ENCODE measurements around the gene NAP1L5. TPM values are rescaled to one million over a fixed set of nuclear protein-coding genes. Genes with fewer than 3 reads are reported as not detected.

NAP1L5 gene
- total RNA-seq, 3 donors from 2014 or later (not counting 1 experiment from before 2014, with no cell fraction given): 11.4 to 16.1 (median 12.7) TPM

- no peaks in the 10 kb centered on the region for H3K27me3 ChIP-seq (ENCODE audit: control insufficient read depth, insufficient read depth, low read length)
- H3K36me3 ChIP-seq (ENCODE audit: control insufficient read depth, insufficient read depth, low read length): peaks cover 45% of the 10 kb centered on the region
- TF ChIP-seq CTCF (IDR thresholded peaks at IDR 0.05): no peak
These were observed 37.0 kb downstream of the NAP1L5 start for GRCh38 chr4:88660446-88661294.

GRCh38 chr4:88659890-88660208 lies 37.8 kb downstream of the NAP1L5 start:
- Histone ChIP-seq H3K27me3 (ENCODE audit: control insufficient read depth, insufficient read depth, low read length) (no peaks in the 10 kb centered on the region), H3K4me1 (ENCODE audit: control insufficient read depth, insufficient read depth, low read length) (no peaks in the 10 kb centered on the region), H3K27ac (ENCODE audit: low read length) (no peak overlapping the region), H3K9me3 (ENCODE audit: control insufficient read depth, insufficient read depth, low read length) (no peaks in the 10 kb centered on the region), H3K4me3 (ENCODE audit: low read length) (no peak overlapping the region), H3K36me3 (ENCODE audit: control insufficient read depth, insufficient read depth, low read length) (peaks cover 53% of the 10 kb centered on the region)
- no peak overlapping the region for H3K4me3 Mint-ChIP-seq
- H3K9me3 Mint-ChIP-seq: no peaks in the 10 kb centered on the region
- no peak for TF ChIP-seq CTCF (IDR thresholded peaks at IDR 0.05)
- intact Hi-C loops (cut with micrococcal nuclease): loop anchor here (1.0 kb wide), 1 partner anchor 121 kb away; no protein-coding TSS in a partner anchor
- ATAC-seq (no peak), DNase-seq (no peak)
- H3K4me1 Mint-ChIP-seq: peaks cover 0 to 11% of the 10 kb centered on the region in 2 donors
- H3K36me3 Mint-ChIP-seq: peaks cover 29% of the 10 kb centered on the region
- H3K27ac Mint-ChIP-seq: peak overlapping the region in 1 of 2 donors; percentile 41
- H3K27me3 Mint-ChIP-seq (ENCODE audit: low read depth in 2 of 2): no peaks in the 10 kb centered on the region

More at GRCh38 chr4:88660446-88661294, 37.0 kb downstream of the NAP1L5 start:
- DNase-seq (no peak), ATAC-seq (no peak)
- WGBS (ENCODE audit: insufficient coverage): 95% methylated on average over 6 of the region's 7 CpGs
- intact Hi-C loops (cut with micrococcal nuclease): no loop called here
- Mint-ChIP-seq H3K9me3 (no peaks in the 10 kb centered on the region), H3K27me3 (ENCODE audit: low read depth in 2 of 2) (no peaks in the 10 kb centered on the region), H3K4me3 (no peak overlapping the region), H3K36me3 (peaks cover 25% of the 10 kb centered on the region), H3K27ac (peak overlapping the region in 1 of 2 donors; percentile 12), H3K4me1 (peaks cover 0 to 5% of the 10 kb centered on the region in 2 donors)
- Histone ChIP-seq H3K9me3 (ENCODE audit: control insufficient read depth, insufficient read depth, low read length) (no peaks in the 10 kb centered on the region), H3K4me3 (ENCODE audit: low read length) (no peak overlapping the region), H3K27ac (ENCODE audit: low read length) (no peak overlapping the region), H3K4me1 (ENCODE audit: control insufficient read depth, insufficient read depth, low read length) (no peaks in the 10 kb centered on the region)

GRCh38 chr4:88659055-88659889 lies 38.4 kb downstream of the NAP1L5 start:
- Mint-ChIP-seq H3K4me1 (peaks cover 0 to 11% of the 10 kb centered on the region in 2 donors), H3K36me3 (peaks cover 23% of the 10 kb centered on the region), H3K27ac (peak overlapping the region in 1 of 2 donors; percentile 41), H3K27me3 (ENCODE audit: low read depth in 2 of 2) (no peaks in the 10 kb centered on the region), H3K4me3 (no peak overlapping the region), H3K9me3 (no peaks in the 10 kb centered on the region)
- DNase-seq (peak in 1 of 2 donors; percentile 69), ATAC-seq (peak; percentile 50 to 70 (median 67))
- intact Hi-C loops (cut with micrococcal nuclease): loop anchor here (1.0 kb wide), 1 partner anchor 120 kb away; no protein-coding TSS in a partner anchor
- TF ChIP-seq CTCF (IDR thresholded peaks at IDR 0.05): peak; percentile 39
- Histone ChIP-seq H3K4me3 (ENCODE audit: low read length) (no peak overlapping the region), H3K36me3 (ENCODE audit: control insufficient read depth, insufficient read depth, low read length) (peaks cover 55% of the 10 kb centered on the region), H3K27me3 (ENCODE audit: control insufficient read depth, insufficient read depth, low read length) (no peaks in the 10 kb centered on the region), H3K9me3 (ENCODE audit: control insufficient read depth, insufficient read depth, low read length) (no peaks in the 10 kb centered on the region), H3K27ac (ENCODE audit: low read length) (no peak overlapping the region), H3K4me1 (ENCODE audit: control insufficient read depth, insufficient read depth, low read length) (no peaks in the 10 kb centered on the region)
- 64% methylated on average over 4 of the region's 4 CpGs for WGBS (ENCODE audit: insufficient coverage)

Measured in natural killer cell (primary cell).